ENCODE data around the gene STARD9.

GRCh38 chr15:42707873-42708544, 132.6 kb downstream of the STARD9 start:
- TF ChIP-seq SIN3A (IDR thresholded peaks at IDR 0.05; ENCODE audit: borderline replicate concordance, low read depth, low read length) (no peak), SIN3B (IDR thresholded peaks at IDR 0.05; ENCODE audit: low read length) (no peak)
